AG04450 (cell line): Measurements from ENCODE around the gene CTNS. TPM values are rescaled to one million over a fixed set of nuclear protein-coding genes. Genes with fewer than 3 reads are reported as not detected.

Source experiments
- CTCF ChIA-PET: fragments of 300-600, 350-600 bp; formaldehyde crosslinking; extraction: SDS; loops from one replicate; lab custom pipeline; 2022; ENCODE audit warnings: antibody characterized with exemption, inconsistent platforms; lab: Charles Lee
- POLR2A ChIA-PET: fragments of 350-600 bp; formaldehyde crosslinking; extraction: SDS; loops from one replicate; lab custom pipeline; 2021; ENCODE audit warnings: antibody characterized with exemption, inconsistent platforms; lab: Yijun Ruan, JAX
- DNase-seq: peaks from one replicate; pipeline ENCODE4 v3.0.0-alpha.2; 2011; ENCODE audit warnings: low read depth, low spot score
- H3K27ac ChIP-seq: one replicate; pipeline ENCODE4 v1.5.1; 2012; ENCODE audit warnings: low read depth, low read length, control low read depth
- H3K27me3 ChIP-seq: one replicate; pipeline ENCODE4 v1.6.0; 2012; ENCODE audit warnings: low read length; ENCODE audit not compliant: control insufficient read depth, insufficient read depth
- H3K4me3 ChIP-seq: 2 replicates; pipeline ENCODE4 v1.5.1; 2011; ENCODE audit warnings: mild to moderate bottlenecking, low read depth, low read length, control low read depth
- H3K9me3 ChIP-seq: 2 replicates; pipeline ENCODE4 v1.5.1; 2012; ENCODE audit warnings: low read length; ENCODE audit not compliant: control insufficient read depth, insufficient read depth
- polyA plus RNA-seq: library from polyadenylated mRNA; depleted of rRNA; stranded (reverse); fragments of >200 nt; gene quantifications from 2 replicates; pipeline ENCODE4 v1.2.3, GENCODE V29; 2011
- TF ChIP-seq, protein P1 (sequence below): IDR thresholded peaks from 2 replicates; pipeline ENCODE4 v1.5.1; 2011; ENCODE audit warnings: low read depth, low read length, control low read depth, inconsistent platforms

CTNS gene
- polyA plus RNA-seq, 1 experiment: 4.2 TPM

GRCh38 chr17:3596804-3597464, 39.6 kb upstream of the CTNS start:
- TF ChIP-seq, protein P1, sequence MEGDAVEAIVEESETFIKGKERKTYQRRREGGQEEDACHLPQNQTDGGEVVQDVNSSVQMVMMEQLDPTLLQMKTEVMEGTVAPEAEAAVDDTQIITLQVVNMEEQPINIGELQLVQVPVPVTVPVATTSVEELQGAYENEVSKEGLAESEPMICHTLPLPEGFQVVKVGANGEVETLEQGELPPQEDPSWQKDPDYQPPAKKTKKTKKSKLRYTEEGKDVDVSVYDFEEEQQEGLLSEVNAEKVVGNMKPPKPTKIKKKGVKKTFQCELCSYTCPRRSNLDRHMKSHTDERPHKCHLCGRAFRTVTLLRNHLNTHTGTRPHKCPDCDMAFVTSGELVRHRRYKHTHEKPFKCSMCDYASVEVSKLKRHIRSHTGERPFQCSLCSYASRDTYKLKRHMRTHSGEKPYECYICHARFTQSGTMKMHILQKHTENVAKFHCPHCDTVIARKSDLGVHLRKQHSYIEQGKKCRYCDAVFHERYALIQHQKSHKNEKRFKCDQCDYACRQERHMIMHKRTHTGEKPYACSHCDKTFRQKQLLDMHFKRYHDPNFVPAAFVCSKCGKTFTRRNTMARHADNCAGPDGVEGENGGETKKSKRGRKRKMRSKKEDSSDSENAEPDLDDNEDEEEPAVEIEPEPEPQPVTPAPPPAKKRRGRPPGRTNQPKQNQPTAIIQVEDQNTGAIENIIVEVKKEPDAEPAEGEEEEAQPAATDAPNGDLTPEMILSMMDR: no peak
- no peak for DNase-seq
- Histone ChIP-seq H3K27ac (no peak overlapping the region), H3K4me3 (no peak overlapping the region), H3K27me3 (no peaks in the 10 kb centered on the region), H3K9me3 (no peaks in the 10 kb centered on the region; the same call in 1 of the 2 replicates)
- ChIA-PET POLR2A (no interaction called here), CTCF (interaction anchor here (0.6 kb wide), 1 partner anchor 67 kb away, joined by 5 read pairs; no protein-coding TSS in a partner anchor)

- DNase-seq: no peak
- no peak overlapping the region for H3K4me3 ChIP-seq
- POLR2A ChIA-PET: no interaction called here
- TF ChIP-seq, protein P1: no peak
- no peaks in the 10 kb centered on the region; the same call in 1 of the 2 replicates for H3K9me3 ChIP-seq
- H3K27ac ChIP-seq: no peak overlapping the region
- CTCF ChIA-PET: no interaction called here
- no peaks in the 10 kb centered on the region for H3K27me3 ChIP-seq
Measured at GRCh38 chr17:3598078-3598477, 38.5 kb upstream of the CTNS start.

- Histone ChIP-seq H3K27me3 (no peaks in the 10 kb centered on the region), H3K27ac (no peak overlapping the region), H3K4me3 (no peak overlapping the region), H3K9me3 (no peaks in the 10 kb centered on the region; the same call in 1 of the 2 replicates)
- CTCF ChIA-PET: interaction anchor here (0.6 kb wide), 1 partner anchor 39 kb away, joined by 4 read pairs; no protein-coding TSS in a partner anchor
- no peak for DNase-seq
- TF ChIP-seq, protein P1: no peak
- POLR2A ChIA-PET: no interaction called here
Measured at GRCh38 chr17:3600529-3601205, 35.9 kb upstream of the CTNS start.

GRCh38 chr17:3602499-3602898, 34.1 kb upstream of the CTNS start:
- Histone ChIP-seq H3K27me3 (no peaks in the 10 kb centered on the region), H3K4me3 (no peak overlapping the region), H3K9me3 (no peaks in the 10 kb centered on the region; the same call in 1 of the 2 replicates), H3K27ac (no peak overlapping the region)
- no peak for DNase-seq
- ChIA-PET CTCF (interaction anchor here (1.0 to 1.7 kb wide), 3 partner anchors 16 to 45 kb away, joined by 3 to 7 read pairs (median 3); no protein-coding TSS in a partner anchor), POLR2A (no interaction called here)
- TF ChIP-seq, protein P1: peak; percentile 25
